HG03565 (cell line): ENCODE data around the gene UNC5A.

ENCODE experiments used
- ATAC-seq: cut with Tn5 transposase; IDR thresholded peaks from one replicate; pipeline ENCODE4 v1.9.1; 2021; ENCODE audit warnings: mild to moderate bottlenecking, moderate library complexity; ENCODE audit not compliant: unreplicated experiment

UNC5A gene

GRCh38 chr5:176781638-176782570 lies 28.5 kb upstream of the UNC5A start:
- no peak for ATAC-seq

- ATAC-seq, result no peak
Observed at GRCh38 chr5:176784218-176785165, 25.9 kb upstream of the UNC5A start.

GRCh38 chr5:176785184-176786145 lies 24.9 kb upstream of the UNC5A start:
- no peak for ATAC-seq

DNA sequence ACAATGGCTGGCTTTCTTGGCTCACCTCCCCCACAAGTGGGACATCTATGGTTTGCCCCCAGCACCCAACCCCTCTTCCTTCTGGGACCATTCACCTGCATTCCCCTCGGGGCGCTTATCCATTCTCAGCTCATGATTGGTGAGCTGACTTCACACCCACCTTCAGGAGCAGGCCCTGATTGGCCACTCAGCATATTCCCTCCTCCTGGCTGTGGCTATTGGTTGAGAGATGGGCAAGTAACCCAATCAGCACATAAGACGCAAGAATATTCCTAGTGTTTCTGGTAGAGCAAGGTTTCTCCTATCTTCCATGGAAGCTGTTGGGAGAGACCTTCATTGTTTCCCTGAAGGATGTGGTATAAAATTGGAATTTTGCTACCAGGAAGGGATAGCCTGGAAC lies 22.7 kb upstream of the UNC5A start:
- ATAC-seq, result no peak

DNA sequence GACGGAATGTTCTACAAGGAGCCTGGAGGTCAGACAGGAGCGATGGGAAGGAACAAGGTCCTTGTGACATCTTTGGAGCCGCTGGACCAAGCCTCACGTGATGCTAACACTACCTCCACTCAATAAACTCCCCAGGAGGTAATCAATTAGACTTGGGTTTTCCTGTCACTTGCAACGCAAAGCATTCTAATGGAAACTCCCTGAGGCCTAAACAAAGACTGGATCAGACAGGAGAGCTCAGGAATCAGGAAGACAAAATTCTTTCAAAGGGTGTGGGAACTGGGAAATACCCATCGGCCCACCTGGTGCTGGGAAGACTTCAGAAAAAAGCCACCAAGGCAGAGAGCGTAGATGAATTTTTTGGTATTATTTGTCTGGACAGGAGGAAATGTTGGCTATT lies 22.3 kb upstream of the UNC5A start:
- no peak for ATAC-seq

- no peak for ATAC-seq
Observed at GRCh38 chr5:176788941-176789872, 21.2 kb upstream of the UNC5A start.

DNA sequence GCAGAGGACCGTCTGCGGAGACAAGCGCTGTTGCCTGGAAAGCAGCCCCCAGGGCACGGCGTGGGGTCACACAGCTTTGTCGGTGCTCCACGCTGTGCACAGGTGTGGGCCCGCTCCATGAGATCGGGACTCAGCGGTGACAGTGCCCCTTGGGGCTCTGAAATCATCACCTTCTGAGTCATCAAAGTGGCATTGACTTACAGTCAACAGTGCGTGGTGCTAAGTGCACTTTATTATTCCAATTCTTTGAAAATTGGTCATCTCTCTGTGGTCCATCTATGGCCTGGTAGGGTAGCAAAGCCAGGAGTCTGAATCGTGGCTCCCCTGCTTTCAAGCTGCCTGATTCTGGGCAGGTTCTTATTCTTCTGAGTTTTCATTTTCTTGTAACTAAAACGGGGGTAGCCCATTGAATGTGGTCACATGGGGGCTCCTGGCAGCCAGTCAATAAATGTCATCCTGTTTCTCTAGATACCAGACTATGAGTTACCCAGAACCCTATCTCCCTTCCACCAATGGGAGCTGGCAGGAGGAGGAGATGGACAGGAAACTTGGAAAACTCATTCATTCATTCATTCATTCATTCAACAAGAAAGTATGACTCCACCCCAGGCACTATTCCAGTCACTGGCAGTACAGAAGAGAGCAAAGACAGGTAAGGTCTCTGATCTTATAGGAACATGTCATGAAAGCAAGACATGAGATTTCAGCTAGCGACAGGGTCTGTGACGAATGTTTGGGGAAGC lies 20.3 kb upstream of the UNC5A start:
- no peak for ATAC-seq

- no peak for ATAC-seq
Observed at GRCh38 chr5:176790941-176791340, 19.4 kb upstream of the UNC5A start.

GRCh38 chr5:176792655-176793342 lies 17.6 kb upstream of the UNC5A start:
- ATAC-seq, result no peak

DNA sequence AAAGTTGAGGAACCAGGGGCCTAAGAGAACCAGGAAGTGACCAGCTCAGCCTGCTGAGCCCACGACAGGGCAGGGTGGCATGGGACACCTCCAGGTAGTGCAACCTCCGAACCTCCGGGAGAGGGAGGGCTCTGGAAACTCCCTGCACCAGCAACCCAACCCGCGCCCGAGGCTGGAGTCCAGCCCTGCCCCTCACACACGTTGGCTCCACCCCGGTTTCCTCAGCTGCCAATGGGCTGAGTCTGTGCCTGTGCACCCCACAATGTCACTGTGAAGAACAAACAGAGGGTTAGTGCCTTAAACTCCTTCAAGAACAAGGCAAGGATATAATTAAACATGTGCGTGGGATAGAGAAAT lies 17.0 kb upstream of the UNC5A start:
- no peak for ATAC-seq

DNA sequence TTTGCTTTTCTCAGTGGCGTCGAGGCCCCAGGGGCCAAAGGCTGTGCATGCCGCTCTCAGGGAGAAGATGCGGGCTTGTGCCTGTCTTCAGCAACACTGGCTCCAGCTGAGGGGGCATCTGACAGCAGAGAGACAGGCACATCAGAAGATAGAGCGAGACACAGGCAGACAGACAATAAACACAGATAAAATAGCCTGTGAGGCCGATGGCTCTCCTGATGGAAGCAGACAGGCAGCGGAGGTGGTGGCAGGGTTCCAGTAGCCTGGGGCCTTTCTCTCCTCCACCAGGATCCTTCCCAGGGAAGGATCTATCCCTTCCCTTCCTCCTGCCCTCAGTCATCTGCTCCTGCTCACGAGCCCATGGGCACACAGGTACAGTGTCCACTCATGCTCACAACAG lies 16.6 kb upstream of the UNC5A start:
- ATAC-seq, result no peak

DNA sequence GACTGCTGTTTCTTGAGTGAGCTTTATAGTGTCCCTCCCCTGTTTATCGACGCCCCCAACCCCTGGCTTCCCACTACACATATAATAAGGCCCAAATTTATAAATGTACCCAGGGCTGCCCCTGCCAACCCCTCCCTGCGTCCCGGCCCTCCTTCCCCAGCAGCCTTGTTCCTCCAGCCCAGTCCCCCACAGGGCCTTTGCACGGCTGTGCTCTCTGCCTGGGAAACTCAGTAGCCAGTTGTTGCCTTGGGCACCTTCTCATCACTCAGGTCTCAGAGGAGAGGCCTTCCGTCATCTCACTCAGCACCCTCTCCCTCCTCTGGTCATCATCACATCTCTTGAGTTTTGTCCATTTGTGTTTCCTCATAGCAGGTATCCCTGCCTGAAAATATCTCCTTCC lies 15.8 kb upstream of the UNC5A start:
- ATAC-seq, result no peak

- ATAC-seq, result no peak
Observed at GRCh38 chr5:176796411-176796810, 13.9 kb upstream of the UNC5A start.

- no peak for ATAC-seq
Observed at GRCh38 chr5:176796970-176797369, 13.4 kb upstream of the UNC5A start.

DNA sequence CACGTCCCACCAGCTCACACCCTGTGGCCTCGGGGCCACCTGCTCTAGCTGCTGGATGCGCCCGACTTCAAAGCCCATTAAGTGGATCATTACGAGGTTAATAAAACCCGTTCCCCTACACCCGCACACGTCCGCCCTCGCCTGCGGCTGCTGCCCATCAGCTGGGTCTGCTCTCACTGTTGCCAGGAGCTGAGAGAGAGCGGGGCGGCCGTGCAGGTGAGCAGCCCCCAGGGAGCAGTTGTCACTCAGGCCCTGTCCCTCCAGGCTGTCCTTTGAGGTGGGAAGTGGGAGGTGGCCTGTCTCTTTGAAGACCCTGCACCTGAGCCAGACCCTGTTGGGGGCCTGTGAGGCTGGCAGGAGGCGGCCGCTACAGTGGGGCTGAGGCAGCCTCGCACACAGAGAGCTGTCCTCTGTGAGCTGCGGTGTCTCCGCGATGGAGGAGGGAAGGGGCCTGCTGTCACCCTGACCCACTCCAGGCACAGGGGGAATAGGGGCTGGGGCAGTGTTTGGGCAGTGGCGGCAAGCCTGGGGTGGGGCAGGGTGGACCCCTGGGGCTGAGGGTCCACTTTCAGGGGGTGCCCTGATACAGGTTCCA lies 12.8 kb upstream of the UNC5A start:
- ATAC-seq, result no peak

GRCh38 chr5:176798086-176798876 lies 12.1 kb upstream of the UNC5A start:
- no peak for ATAC-seq

GRCh38 chr5:176798949-176799348 lies 11.4 kb upstream of the UNC5A start:
- ATAC-seq, result no peak
